Endothelial cell (in vitro differentiated cells): ENCODE results near the gene GABRB3. TPM values are rescaled to one million over a fixed set of nuclear protein-coding genes. Genes with fewer than 3 reads are reported as not detected.

ENCODE experiments used
- DNase-seq: peaks from one replicate; pipeline ENCODE4 v3.0.0; 2021; ENCODE audit warnings: low spot score
- H3K27ac Mint-ChIP-seq: one replicate; pipeline ENCODE4 v1.8.0; 2021; ENCODE audit warnings: mixed read lengths, inconsistent platforms; ENCODE audit not compliant: unreplicated experiment
- H3K27me3 Mint-ChIP-seq: one replicate; pipeline ENCODE4 v1.8.0; 2021; ENCODE audit warnings: mild to moderate bottlenecking, moderate library complexity, mixed read lengths, inconsistent platforms; ENCODE audit not compliant: unreplicated experiment
- H3K36me3 Mint-ChIP-seq: one replicate; pipeline ENCODE4 v1.8.0; 2021; ENCODE audit warnings: mild to moderate bottlenecking, low read depth, mixed read lengths, inconsistent platforms; ENCODE audit not compliant: unreplicated experiment
- H3K4me1 Mint-ChIP-seq: one replicate; pipeline ENCODE4 v1.8.0; 2021; ENCODE audit warnings: mild to moderate bottlenecking, mixed read lengths, inconsistent platforms; ENCODE audit not compliant: unreplicated experiment
- H3K4me3 Mint-ChIP-seq: one replicate; pipeline ENCODE4 v1.8.0; 2021; ENCODE audit warnings: mild to moderate bottlenecking, mixed read lengths, inconsistent platforms; ENCODE audit not compliant: unreplicated experiment
- H3K9me3 Mint-ChIP-seq: one replicate; pipeline ENCODE4 v1.8.0; 2021; ENCODE audit warnings: mixed read lengths, inconsistent platforms; ENCODE audit not compliant: unreplicated experiment
- total RNA-seq: library from RNA; stranded (reverse); fragmentation: NEBNext Ultra II Directional; extraction: Animal tissue kit (Norgen Biotek cat#: 25700); gene quantifications from one replicate; pipeline ENCODE4 v1.2.1, GENCODE V29; 2021; ENCODE audit not compliant: unreplicated experiment
- TF ChIP-seq, protein P1 (sequence below): fragments of 200-600 bp; sonication (generic); IDR thresholded peaks from one replicate; pipeline ENCODE4 v1.5.0; 2021; ENCODE audit warnings: antibody characterized with exemption; ENCODE audit not compliant: unreplicated experiment

GABRB3 gene
- total RNA-seq, 1 donor from 2014 or later = 4.4 TPM

DNA sequence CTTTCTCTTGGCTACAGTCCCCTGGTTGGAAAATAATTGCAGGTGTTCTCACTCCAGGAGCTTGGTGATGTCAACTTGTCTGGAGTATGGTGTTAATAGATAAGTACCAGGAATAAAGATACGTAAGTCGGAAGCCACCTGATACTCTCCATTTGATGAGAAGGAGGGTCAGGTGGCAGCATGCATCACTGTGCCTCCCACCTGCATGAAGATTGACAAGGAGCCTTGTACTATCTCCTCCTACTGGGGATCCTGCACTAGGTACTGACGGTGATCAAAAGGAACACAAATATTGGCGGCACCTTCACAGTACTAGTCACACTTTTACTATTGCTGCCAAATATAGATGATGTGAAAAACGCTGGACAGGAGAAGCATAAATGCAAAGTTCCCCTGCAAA lies 32.6 kb upstream of the GABRB3 start:
- TF ChIP-seq, protein P1, sequence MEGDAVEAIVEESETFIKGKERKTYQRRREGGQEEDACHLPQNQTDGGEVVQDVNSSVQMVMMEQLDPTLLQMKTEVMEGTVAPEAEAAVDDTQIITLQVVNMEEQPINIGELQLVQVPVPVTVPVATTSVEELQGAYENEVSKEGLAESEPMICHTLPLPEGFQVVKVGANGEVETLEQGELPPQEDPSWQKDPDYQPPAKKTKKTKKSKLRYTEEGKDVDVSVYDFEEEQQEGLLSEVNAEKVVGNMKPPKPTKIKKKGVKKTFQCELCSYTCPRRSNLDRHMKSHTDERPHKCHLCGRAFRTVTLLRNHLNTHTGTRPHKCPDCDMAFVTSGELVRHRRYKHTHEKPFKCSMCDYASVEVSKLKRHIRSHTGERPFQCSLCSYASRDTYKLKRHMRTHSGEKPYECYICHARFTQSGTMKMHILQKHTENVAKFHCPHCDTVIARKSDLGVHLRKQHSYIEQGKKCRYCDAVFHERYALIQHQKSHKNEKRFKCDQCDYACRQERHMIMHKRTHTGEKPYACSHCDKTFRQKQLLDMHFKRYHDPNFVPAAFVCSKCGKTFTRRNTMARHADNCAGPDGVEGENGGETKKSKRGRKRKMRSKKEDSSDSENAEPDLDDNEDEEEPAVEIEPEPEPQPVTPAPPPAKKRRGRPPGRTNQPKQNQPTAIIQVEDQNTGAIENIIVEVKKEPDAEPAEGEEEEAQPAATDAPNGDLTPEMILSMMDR = no peak
- H3K27me3 Mint-ChIP-seq = no peaks in the 10 kb centered on the region
- H3K9me3 Mint-ChIP-seq = no peaks in the 10 kb centered on the region
- no peak overlapping the region for H3K27ac Mint-ChIP-seq
- no peak for DNase-seq
- H3K36me3 Mint-ChIP-seq = no peaks in the 10 kb centered on the region
- no peak overlapping the region for H3K4me3 Mint-ChIP-seq
- no peaks in the 10 kb centered on the region for H3K4me1 Mint-ChIP-seq

DNA sequence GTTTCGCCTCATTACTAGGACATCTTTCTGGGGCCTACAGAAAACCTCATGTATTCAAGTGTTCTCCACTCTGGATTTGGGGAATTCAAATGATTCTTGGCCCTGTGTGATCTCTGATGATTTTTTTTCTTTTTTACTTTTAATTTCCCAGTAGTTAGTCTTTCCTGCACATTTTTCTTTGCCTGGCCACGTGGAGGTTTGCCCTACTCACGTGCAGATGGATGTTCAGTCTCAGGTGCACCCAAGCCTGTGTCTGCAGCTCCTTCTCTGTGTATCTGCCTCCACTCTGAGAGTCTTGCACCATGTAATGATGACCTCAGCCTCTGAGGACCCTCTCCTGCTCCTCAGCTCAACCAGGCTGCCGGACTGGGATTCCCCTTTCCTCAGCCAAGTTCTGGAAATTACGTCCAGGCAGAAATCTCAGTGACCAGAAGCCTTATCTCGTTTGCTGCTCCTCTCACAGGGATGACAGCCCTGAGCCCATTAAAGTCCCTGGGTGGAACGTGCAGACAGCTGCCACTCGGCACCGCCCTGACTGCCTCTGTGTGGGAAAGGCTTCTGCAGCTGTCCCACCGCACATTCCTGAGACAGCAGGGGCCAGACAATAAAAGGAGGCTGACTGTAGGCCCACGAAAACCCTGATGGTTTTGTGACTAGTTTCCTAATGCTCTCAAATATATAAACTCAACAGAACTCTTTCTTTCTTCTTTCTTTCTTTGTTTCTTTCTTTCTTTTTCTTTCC lies 31.4 kb upstream of the GABRB3 start:
- Mint-ChIP-seq H3K36me3 (no peaks in the 10 kb centered on the region), H3K27ac (no peak overlapping the region), H3K27me3 (no peaks in the 10 kb centered on the region), H3K9me3 (no peaks in the 10 kb centered on the region), H3K4me3 (no peak overlapping the region), H3K4me1 (no peaks in the 10 kb centered on the region)
- no peak for DNase-seq
- TF ChIP-seq, protein P1 = no peak

DNA sequence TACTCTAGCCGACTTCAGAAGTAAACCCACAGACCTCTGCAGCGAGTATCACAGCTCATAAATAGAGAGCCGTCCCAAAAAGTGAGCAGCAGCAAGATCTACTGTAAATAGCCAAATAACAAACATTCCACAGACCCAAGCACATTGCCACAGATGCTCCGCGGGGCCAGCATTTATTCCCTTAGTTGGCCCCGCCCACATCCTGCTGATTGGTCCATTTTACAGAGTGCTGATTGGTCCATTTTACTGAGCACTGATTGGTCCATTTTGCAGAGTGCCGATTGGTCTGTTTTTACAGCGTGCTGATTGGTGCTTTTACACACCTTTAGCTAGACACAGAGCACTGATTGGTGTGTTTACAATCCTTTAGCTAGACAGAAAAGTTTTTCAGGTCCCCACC lies 17.3 kb upstream of the GABRB3 start:
- no peak overlapping the region for H3K4me3 Mint-ChIP-seq
- no peak overlapping the region for H3K27ac Mint-ChIP-seq
- DNase-seq = no peak
- TF ChIP-seq, protein P1 = no peak
- H3K4me1 Mint-ChIP-seq = no peaks in the 10 kb centered on the region
- no peaks in the 10 kb centered on the region for H3K27me3 Mint-ChIP-seq
- H3K36me3 Mint-ChIP-seq = no peaks in the 10 kb centered on the region
- no peaks in the 10 kb centered on the region for H3K9me3 Mint-ChIP-seq

DNA sequence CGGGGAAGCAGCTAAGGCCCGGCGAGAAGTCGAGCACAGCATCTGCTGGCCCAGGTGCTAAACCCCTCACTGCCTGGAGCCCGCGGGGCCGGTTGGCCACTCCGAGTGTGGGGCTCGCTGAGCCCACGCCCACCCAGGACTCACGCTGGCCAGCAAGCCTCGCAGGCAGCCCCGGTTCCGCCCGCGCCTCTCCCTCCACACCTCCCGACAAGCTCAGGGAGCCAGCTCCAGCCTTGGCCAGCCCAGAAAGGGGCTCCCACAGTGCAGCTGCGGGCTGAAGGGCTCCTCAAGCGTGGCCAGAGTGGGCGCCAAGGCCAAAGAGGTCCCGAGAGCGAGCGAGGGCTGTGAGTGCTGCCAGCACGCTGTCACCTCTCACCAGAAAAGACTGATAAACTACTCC lies 8.9 kb upstream of the GABRB3 start:
- no peak for DNase-seq
- H3K4me3 Mint-ChIP-seq = no peak overlapping the region
- no peaks in the 10 kb centered on the region for H3K36me3 Mint-ChIP-seq
- no peaks in the 10 kb centered on the region for H3K4me1 Mint-ChIP-seq
- no peaks in the 10 kb centered on the region for H3K9me3 Mint-ChIP-seq
- TF ChIP-seq, protein P1 = no peak
- H3K27ac Mint-ChIP-seq = no peak overlapping the region
- H3K27me3 Mint-ChIP-seq = peaks cover 2% of the 10 kb centered on the region

DNA sequence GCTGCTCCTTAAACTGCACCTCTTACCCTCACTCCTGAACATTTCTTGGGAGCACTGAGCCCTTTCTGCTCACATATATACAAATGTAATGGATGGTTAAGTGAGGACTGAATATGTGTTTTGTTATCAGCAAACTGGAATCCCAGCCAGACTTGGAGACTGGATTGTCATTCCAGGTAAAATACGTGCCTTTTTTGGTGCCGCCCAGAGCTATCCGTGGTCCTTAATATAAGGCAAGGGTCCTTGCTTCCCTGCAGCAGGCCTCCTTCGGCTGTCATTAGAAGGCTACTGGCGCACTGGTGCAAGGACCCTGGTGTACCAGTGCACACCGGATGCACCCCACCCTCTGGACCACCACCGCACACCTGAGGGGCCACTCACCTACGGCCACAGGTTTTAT lies 1.1 kb upstream of the GABRB3 start:
- peaks cover 4% of the 10 kb centered on the region for H3K27me3 Mint-ChIP-seq
- TF ChIP-seq, protein P1 = no peak
- H3K9me3 Mint-ChIP-seq = no peaks in the 10 kb centered on the region
- H3K27ac Mint-ChIP-seq = no peak overlapping the region
- H3K4me1 Mint-ChIP-seq = peaks cover 5% of the 10 kb centered on the region
- DNase-seq = peak; percentile 16
- peak overlapping the region; percentile 90 for H3K4me3 Mint-ChIP-seq
- no peaks in the 10 kb centered on the region for H3K36me3 Mint-ChIP-seq
